ENCODE measurements around the gene RAD51B.

- TF ChIP-seq, protein P1, sequence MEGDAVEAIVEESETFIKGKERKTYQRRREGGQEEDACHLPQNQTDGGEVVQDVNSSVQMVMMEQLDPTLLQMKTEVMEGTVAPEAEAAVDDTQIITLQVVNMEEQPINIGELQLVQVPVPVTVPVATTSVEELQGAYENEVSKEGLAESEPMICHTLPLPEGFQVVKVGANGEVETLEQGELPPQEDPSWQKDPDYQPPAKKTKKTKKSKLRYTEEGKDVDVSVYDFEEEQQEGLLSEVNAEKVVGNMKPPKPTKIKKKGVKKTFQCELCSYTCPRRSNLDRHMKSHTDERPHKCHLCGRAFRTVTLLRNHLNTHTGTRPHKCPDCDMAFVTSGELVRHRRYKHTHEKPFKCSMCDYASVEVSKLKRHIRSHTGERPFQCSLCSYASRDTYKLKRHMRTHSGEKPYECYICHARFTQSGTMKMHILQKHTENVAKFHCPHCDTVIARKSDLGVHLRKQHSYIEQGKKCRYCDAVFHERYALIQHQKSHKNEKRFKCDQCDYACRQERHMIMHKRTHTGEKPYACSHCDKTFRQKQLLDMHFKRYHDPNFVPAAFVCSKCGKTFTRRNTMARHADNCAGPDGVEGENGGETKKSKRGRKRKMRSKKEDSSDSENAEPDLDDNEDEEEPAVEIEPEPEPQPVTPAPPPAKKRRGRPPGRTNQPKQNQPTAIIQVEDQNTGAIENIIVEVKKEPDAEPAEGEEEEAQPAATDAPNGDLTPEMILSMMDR (conservative IDR thresholded peaks at IDR 0.05): no peak
- no peak for TF ChIP-seq EZH2 (IDR thresholded peaks at IDR 0.05; ENCODE audit: low read depth)
These were observed 893.3 kb downstream of the RAD51B start for GRCh38 chr14:68712703-68713370.
